ENCODE measurements around the gene GJC2.

GRCh38 chr1:228139406-228139930 lies 10.3 kb upstream of the GJC2 start:
- TF ChIP-seq TAF1 (IDR thresholded peaks at IDR 0.05; ENCODE audit: borderline replicate concordance, low read depth, low read length) (no peak), POLR2A (IDR thresholded peaks at IDR 0.05; ENCODE audit: low read depth, low read length) (no peak; the same call in 1 of the 2 replicates)
